Left forelimb (tissue), 1 donor: ENCODE measurements around the gene TAOK1.
"Not testable (repeated sequence)": the region's sequence is repeated elsewhere in the genome, so short reads cannot be mapped to it uniquely, and the experiment has no call there.

Experiments used
- DNase-seq: peaks from one replicate; pipeline ENCODE4 v3.0.0-alpha.2; 2018; ENCODE audit warnings: low spot score

TAOK1 gene

DNA sequence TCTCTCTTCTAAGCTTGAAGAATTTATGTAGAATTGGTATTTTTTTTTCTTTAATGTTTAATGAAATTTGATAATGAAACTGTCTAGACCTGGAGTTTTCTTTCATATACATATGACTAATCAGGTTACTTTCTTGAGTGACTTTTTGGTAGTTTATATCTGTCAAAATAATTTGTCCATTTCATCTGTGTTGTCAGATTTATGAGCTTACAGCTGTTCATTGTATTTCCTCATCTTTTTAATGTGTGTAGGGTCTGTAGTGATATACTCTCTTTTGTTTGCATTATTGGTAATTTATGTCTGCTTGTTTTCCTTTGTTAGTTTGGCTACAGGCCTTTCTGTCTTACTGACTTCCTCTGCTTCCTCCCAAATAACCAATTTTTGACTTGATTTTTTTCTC lies 55.7 kb downstream of the TAOK1 start:
- DNase-seq, result no peak

GRCh38 chr17:29449865-29450671 lies 59.9 kb downstream of the TAOK1 start:
- no peak for DNase-seq

DNA sequence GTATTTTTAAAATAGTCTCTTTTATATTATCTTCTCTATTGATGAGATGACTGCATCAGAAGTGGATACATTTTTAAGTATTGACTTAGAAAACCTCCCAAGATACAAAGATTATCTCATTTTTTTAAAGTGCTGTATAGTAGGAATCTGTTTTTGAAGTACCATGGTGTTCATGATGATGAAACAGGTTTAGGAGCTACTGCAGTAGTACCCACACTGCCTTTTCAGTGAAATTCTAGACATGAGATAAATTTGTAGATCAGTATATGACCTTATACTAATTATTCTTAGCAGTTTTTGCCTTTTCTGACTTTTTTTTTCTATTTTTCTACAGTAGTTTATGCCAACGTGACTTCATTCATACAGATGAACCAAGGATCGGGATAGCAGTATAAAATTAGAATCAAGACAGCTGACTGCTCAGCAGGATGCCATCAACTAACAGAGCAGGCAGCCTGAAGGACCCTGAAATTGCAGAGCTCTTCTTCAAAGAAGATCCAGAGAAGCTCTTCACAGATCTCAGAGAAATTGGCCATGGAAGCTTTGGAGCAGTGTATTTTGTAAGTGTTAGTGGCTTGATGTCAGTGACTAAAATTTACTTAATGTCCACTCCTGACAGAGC lies 61.1 kb downstream of the TAOK1 start:
- no peak for DNase-seq

GRCh38 chr17:29458066-29458465 lies 67.9 kb downstream of the TAOK1 start:
- no peak for DNase-seq

DNA sequence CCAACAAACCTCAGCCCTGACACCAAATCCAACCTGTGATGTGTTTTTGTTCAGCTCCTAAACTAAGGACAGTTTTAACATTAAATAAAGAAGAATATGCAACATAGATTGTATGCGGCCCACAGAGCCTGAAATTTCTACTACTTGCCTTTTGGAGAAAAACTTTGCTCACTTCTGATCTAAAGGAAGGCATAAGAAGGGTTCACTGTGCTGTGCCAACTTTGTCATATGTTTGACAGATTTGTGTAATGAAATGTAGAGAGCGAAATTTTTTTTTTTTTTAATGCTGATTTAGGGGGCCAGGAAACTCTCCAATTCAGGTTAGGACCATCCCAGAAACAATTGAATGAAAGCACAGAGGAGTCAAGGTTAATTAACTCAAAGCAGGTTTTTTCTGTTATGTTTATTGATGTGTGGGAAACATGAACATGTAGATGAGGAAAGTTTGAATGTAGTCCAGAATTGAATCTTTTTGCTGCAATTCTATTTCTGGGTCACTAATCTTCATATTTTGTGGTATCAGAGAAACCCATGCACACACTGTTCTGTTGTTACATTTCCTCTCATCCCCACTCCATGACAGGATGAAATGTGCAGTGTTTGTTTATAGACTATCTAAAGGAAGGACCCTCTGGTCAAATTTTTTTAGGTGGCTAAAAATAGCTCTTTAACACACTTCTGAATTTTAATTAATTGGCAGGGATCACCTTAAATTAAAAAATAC lies 71.5 kb downstream of the TAOK1 start:
- DNase-seq, result no peak

DNA sequence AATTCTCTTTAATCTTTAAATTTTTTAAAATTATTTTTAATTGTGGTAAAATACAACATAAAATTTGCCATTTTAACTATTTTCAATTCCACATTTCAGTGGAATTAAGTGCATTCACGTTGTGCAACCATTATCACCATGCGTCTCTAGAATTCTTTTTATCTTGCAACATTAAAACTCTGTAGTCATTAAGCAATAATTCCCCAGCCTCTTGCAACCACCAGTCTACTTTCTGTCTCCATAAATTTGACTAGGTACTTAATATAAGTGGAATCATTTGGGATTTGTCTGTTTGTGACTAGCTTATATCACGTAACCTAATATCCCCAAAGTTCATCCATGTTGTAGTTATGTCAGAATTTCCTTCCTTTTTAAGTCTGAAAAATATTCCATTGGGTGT lies 79.1 kb downstream of the TAOK1 start:
- DNase-seq, result no peak

DNA sequence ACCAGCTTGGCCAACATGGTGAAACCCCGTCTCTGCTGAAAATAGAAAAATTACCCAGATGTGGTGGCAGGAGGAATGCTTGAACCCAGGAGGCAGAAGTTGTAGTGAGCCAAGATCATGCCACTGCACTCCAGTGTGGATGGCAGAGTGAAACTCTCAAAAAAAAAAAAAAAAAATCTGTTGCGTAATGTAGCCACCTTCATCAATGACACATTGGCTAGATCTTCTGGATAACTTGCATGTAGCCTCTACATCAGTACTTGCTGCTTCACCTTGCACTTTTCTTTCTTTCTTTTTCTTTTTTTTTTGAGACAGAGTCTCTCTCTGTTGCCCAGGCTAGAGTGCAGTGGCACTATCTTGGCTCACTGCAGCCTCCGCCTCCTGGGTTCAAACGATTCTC lies 83.3 kb downstream of the TAOK1 start:
- not testable (repeated sequence) for DNase-seq

DNA sequence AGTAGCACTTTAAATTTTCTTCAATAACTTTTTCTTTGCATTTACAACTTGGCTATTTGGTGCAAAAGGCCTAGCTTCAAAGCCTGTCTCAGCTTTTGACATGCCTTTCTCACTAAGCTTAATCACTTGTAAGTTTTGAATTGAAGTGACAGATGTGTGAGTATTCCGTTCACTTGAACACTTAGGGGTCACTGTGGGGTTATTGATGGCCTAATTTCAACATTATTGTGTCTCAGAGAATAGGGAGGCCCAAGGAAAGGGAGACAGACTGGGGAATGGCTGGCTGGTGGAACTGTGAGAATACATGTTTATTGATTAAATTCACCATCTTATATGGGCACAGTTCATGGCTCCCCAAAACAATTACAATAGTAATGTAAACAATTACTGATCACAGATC lies 84.1 kb downstream of the TAOK1 start:
- no peak for DNase-seq

- no peak for DNase-seq
These were observed 85.7 kb downstream of the TAOK1 start for GRCh38 chr17:29475891-29476290.

- DNase-seq, result not testable (repeated sequence)
These were observed 90.2 kb downstream of the TAOK1 start for GRCh38 chr17:29480249-29480928.

DNA sequence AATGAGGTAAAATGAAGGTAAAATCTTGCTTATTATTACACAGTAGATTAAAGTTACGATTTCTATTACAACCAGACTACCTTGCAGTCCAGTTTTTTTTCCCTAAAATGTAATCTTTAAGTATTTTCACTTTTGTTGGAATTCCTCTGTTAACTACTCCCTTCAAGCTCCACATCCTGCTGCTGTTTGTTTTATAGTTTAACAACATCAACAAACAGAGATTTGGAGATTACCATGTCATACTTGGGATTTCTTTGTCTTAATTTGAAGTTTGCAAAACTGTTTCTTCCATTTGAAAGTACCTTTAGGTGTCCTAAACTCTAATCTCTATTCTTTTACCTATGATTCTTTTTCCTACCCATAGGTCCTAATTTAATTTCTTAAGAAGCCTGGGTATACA lies 93.3 kb downstream of the TAOK1 start:
- DNase-seq, result no peak

DNA sequence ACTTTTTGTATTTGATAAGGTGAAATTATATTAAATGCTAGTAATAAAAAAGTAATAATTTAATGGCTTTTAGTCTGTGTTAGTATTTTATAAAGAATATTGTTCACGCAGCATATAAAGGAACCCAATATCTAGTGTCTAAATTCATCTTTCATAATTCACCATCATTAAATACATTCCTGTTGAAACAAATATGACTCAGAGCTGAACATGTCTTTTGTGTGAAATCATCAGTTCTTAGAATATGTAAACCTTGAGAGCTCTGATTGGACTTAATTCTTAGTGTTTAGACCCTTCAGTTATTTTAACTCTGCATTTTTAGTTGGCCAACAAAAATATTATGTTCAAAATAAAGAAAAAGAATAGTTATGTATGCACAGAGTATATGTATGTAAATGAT lies 104.8 kb downstream of the TAOK1 start:
- no peak for DNase-seq

GRCh38 chr17:29504711-29505110 lies 114.5 kb downstream of the TAOK1 start:
- DNase-seq, result no peak

- no peak for DNase-seq
These were observed 115.7 kb downstream of the TAOK1 start for GRCh38 chr17:29505836-29506235.

DNA sequence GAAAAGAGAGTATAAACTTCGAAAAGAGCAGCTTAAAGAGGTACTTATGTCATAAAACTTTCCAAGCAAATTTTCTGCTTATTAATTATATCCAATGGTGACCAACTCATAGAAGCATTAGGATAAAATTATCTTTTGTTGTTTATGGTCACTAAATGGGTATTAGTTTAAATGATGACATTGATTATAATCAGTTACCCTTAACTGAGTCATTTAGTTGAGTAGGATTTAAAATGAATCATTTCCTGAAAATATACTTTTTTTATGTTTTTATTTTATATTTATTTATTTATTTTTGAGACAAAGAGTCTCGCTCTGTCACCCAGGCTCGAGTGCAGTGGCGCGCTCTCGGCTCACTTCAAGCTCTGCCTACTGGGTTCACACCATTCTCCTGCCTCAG lies 120.8 kb downstream of the TAOK1 start:
- DNase-seq, result no peak

GRCh38 chr17:29514792-29515191 lies 124.6 kb downstream of the TAOK1 start:
- DNase-seq, result no peak

GRCh38 chr17:29518359-29518758 lies 128.2 kb downstream of the TAOK1 start:
- no peak for DNase-seq

GRCh38 chr17:29524692-29525091 lies 134.5 kb downstream of the TAOK1 start:
- DNase-seq, result no peak

DNA sequence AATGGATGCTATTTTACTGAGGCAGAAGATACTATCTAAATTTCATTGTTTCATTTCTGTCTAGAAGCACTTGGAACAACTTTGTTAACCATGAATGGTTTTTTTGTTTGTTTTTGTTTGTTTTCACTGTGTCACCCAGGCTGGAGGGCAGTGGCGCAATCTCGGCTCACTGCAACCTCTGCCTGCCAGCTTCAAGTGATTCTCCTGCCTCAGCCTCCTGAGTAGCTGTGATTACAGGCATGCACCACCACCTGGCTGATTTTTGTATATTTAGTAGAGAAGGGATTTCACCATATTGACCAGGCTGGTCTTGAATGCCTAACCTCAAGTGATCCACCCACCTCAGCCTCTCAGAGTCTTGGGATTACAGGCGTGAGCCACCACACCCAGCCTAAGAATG lies 136.2 kb downstream of the TAOK1 start:
- no peak for DNase-seq

GRCh38 chr17:29533976-29534375 lies 143.8 kb downstream of the TAOK1 start:
- no peak for DNase-seq

GRCh38 chr17:29544066-29544465 lies 153.9 kb downstream of the TAOK1 start:
- no peak for DNase-seq

DNA sequence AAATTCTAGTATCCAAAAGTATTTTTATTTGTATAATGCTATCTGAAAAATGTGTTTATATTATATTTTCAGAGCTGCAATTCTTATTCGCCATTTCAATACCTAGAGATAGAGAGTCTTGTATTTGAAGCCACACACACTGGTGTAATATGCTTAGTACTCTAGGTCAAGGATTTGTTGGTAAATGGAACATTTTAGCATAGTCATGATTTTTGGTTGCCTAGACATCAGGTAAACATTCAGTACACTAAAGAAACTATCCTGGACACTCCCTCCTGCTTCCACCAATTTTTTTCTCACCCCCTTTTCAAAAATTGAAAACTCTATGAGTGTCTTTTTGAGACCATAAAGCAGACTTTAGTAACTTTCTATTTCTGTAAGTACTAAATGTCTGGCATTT lies 155.9 kb downstream of the TAOK1 start:
- no peak for DNase-seq

GRCh38 chr17:29546830-29547229 lies 156.7 kb downstream of the TAOK1 start:
- DNase-seq, result no peak
